ENCODE data around the gene PDE6C.

GRCh38 chr10:93710333-93710909 is 98.1 kb downstream of the PDE6C start:
- TF ChIP-seq NR3C1 (CRISPR knock-in tag; conservative IDR thresholded peaks at IDR 0.05; ENCODE audit: low read depth) (no peak), CDX4 (CRISPR knock-in tag; IDR thresholded peaks at IDR 0.05; ENCODE audit: borderline replicate concordance) (no peak), CTCF (IDR thresholded peaks at IDR 0.05) (no peak), NR1H2 (CRISPR knock-in tag; IDR thresholded peaks at IDR 0.05) (no peak)
